CD14-positive monocyte (primary cell): ENCODE results near the gene UBXN1. TPM values are rescaled to one million over a fixed set of nuclear protein-coding genes. Genes with fewer than 3 reads are reported as not detected.
A peak's percentile ranks its signal among the peaks of the same experiment; 100 is the strongest.

Experiments used
- DNase-seq, 3 donors: peaks; one replicate each; pipeline ENCODE4 v3.0.0-alpha.2; 2011 to 2022
- H2AFZ ChIP-seq: 2 replicates; pipeline ENCODE4 v1.6.0; 2012; ENCODE audit warnings: mild to moderate bottlenecking, low read depth, low read length, inconsistent platforms; ENCODE audit not compliant: insufficient read depth, poor library complexity, severe bottlenecking
- H3K27ac ChIP-seq, 2 donors: 1 replicate in 1 of 2; 2 replicates in 1 of 2; pipeline ENCODE4 v1.5.1; 2012 to 2013; ENCODE audit warnings: low read length in 2 of 2, control low read depth in 1 of 2, inconsistent platforms in 1 of 2, low read depth in 1 of 2, mild to moderate bottlenecking in 1 of 2
- H3K27me3 ChIP-seq, 2 donors: one replicate each; pipeline versions ENCODE4 v1.6.0 to v1.6.1; 2011 to 2013; ENCODE audit warnings: low read length in 2 of 2; ENCODE audit not compliant: control insufficient read depth in 2 of 2, insufficient read depth in 2 of 2
- H3K36me3 ChIP-seq, 2 donors: replicated peaks in 1 of 2; 1 replicate in 1 of 2; 2 replicates in 1 of 2; pipeline versions ENCODE4 v1.5.1 to v1.6.1; 2012 to 2013; ENCODE audit warnings: low read length in 2 of 2, control low read depth in 1 of 2, inconsistent platforms in 1 of 2, mild to moderate bottlenecking in 1 of 2; ENCODE audit not compliant: insufficient read depth in 2 of 2, control insufficient read depth in 1 of 2
- H3K4me1 ChIP-seq, 2 donors: 1 replicate in 1 of 2; 2 replicates in 1 of 2; pipeline versions ENCODE4 v1.5.1 to v1.6.1; 2012 to 2013; ENCODE audit warnings: low read length in 2 of 2, control low read depth in 1 of 2, inconsistent platforms in 1 of 2, mild to moderate bottlenecking in 1 of 2, moderate library complexity in 1 of 2; ENCODE audit not compliant: insufficient read depth in 2 of 2, control insufficient read depth in 1 of 2
- H3K4me2 ChIP-seq: replicated peaks from 2 replicates; pipeline ENCODE3; 2012; ENCODE audit warnings: low read length, moderate library complexity, mild to moderate bottlenecking; ENCODE audit not compliant: poor library complexity, severe bottlenecking; ENCODE audit errors: extremely low read depth
- H3K4me3 ChIP-seq, 3 experiments: fragments of 200-600 bp in 1 of 3; sonication (generic) in 1 of 3; replicated peaks in 1 of 3; 1 replicate in 2 of 3; 2 replicates in 1 of 3; pipeline ENCODE4 v1.5.1; 2011 to 2013; ENCODE audit warnings: low read length in 3 of 3, mild to moderate bottlenecking in 3 of 3, control low read depth in 2 of 3, low read depth in 2 of 3, inconsistent platforms in 1 of 3, moderate library complexity in 1 of 3
- H3K79me2 ChIP-seq: 2 replicates; pipeline ENCODE4 v1.6.0; 2012; ENCODE audit warnings: mild to moderate bottlenecking, control low read depth, inconsistent platforms, low read length, moderate library complexity; ENCODE audit not compliant: insufficient read depth
- H3K9ac ChIP-seq: 2 replicates; pipeline ENCODE4 v1.6.0; 2017; ENCODE audit warnings: low read length, mild to moderate bottlenecking; ENCODE audit not compliant: insufficient read depth, poor library complexity, severe bottlenecking
- H3K9me3 ChIP-seq, 2 donors: replicated peaks in 1 of 2; 1 replicate in 1 of 2; 2 replicates in 1 of 2; pipeline versions ENCODE4 v1.5.1 to v1.6.1; 2012 to 2013; ENCODE audit warnings: low read length in 2 of 2, control low read depth in 1 of 2; ENCODE audit not compliant: control insufficient read depth in 1 of 2, insufficient read depth in 1 of 2
- H4K20me1 ChIP-seq: 2 replicates; pipeline ENCODE4 v1.6.0; 2012; ENCODE audit warnings: mild to moderate bottlenecking, low read length, control low read depth, moderate library complexity; ENCODE audit not compliant: insufficient read depth
- H3K27ac Mint-ChIP-seq, 7 donors: one replicate each; pipeline ENCODE4 v1.8.0; 2020; ENCODE audit warnings: mild to moderate bottlenecking in 7 of 7, mixed read lengths in 7 of 7, moderate library complexity in 6 of 7, inconsistent platforms in 2 of 7
- H3K27me3 Mint-ChIP-seq, 3 donors: one replicate each; pipeline ENCODE4 v1.8.0; 2021 to 2022; ENCODE audit warnings: low read depth in 3 of 3, mild to moderate bottlenecking in 3 of 3, mixed read lengths in 3 of 3, moderate library complexity in 3 of 3, inconsistent platforms in 1 of 3
- H3K36me3 Mint-ChIP-seq, 2 donors: one replicate each; pipeline ENCODE4 v1.8.0; 2020; ENCODE audit warnings: mixed read lengths in 2 of 2, inconsistent platforms in 1 of 2, mild to moderate bottlenecking in 1 of 2
- H3K4me1 Mint-ChIP-seq: one replicate; pipeline ENCODE4 v1.8.0; 2020; ENCODE audit warnings: mild to moderate bottlenecking, mixed read lengths
- H3K4me3 Mint-ChIP-seq, 2 donors: one replicate each; pipeline ENCODE4 v1.8.0; 2020; ENCODE audit warnings: mild to moderate bottlenecking in 2 of 2, mixed read lengths in 2 of 2, moderate library complexity in 1 of 2
- H3K9me3 Mint-ChIP-seq, 7 donors: one replicate each; pipeline ENCODE4 v1.8.0; 2020 to 2022; ENCODE audit warnings: mixed read lengths in 7 of 7, mild to moderate bottlenecking in 6 of 7, moderate library complexity in 6 of 7, inconsistent platforms in 2 of 7
- CTCF ChIP-seq: fragments of 200-600 bp; IDR thresholded peaks from one replicate; pipeline ENCODE4 v1.8.0; 2022; ENCODE audit warnings: antibody characterized with exemption, mild to moderate bottlenecking
- WGBS: methylation state at CpG from one replicate; pipeline ENCODE4 v1.1.5; 2013; ENCODE audit warnings: missing lambda C conversion rate; ENCODE audit not compliant: insufficient coverage; 5-methylcytosine and 5-hydroxymethylcytosine counted together
- intact Hi-C, 2 donors: fragments of 100-400 bp; cut with micrococcal nuclease; formaldehyde crosslinking; loops; one replicate each; pipeline versions ENCODE4 v1.15.0 to v1.15.1; 2023
- polyA plus RNA-seq, 3 donors: library from polyadenylated mRNA; depleted of rRNA in 1 of 3; unstranded in 2 of 3; stranded (reverse) in 1 of 3; fragments of 300-500 nt in 2 of 3; fragments of >200 nt in 1 of 3; fragmentation: Illumina TruSeq in 2 of 3; gene quantifications; 1 replicate in 2 of 3; 2 replicates in 1 of 3; pipeline ENCODE4 v1.2.3, GENCODE V29; 2012 to 2021

UBXN1 gene
- polyA plus RNA-seq, 3 donors = 93.9 to 147 (median 106) TPM

- no peak overlapping the region for H2AFZ ChIP-seq
- Mint-ChIP-seq H3K36me3 (peaks cover 14 to 37% of the 10 kb centered on the region in 2 donors), H3K27ac (peak overlapping the region in 2 of 7 donors; percentile 50 to 58), H3K4me3 (no peak overlapping the region), H3K4me1 (peaks cover 28% of the 10 kb centered on the region), H3K27me3 (peaks cover 0 to 4% (median 0%) of the 10 kb centered on the region in 3 donors), H3K9me3 (no peaks in the 10 kb centered on the region)
- TF ChIP-seq CTCF = no peak
- H3K36me3 ChIP-seq = peaks cover 21 to 36% of the 10 kb centered on the region in 2 donors
- H3K79me2 ChIP-seq = peaks cover 70% of the 10 kb centered on the region
- no peaks in the 10 kb centered on the region for H4K20me1 ChIP-seq
- H3K4me1 ChIP-seq = peaks cover 27 to 39% of the 10 kb centered on the region in 2 donors
- no peaks in the 10 kb centered on the region for H3K27me3 ChIP-seq
- WGBS = 96% methylated on average over 21 of the region's 24 CpGs
- intact Hi-C loops = loop anchor here in 1 of 2 donors (5.0 kb wide), 1 partner anchor 46 kb away; the partner anchor contains the start of gene MTA2
- H3K4me2 ChIP-seq = no peak overlapping the region
- no peaks in the 10 kb centered on the region for H3K9me3 ChIP-seq
- H3K27ac ChIP-seq = peak overlapping the region in 1 of 2 donors; percentile 82
- no peak for DNase-seq
- H3K4me3 ChIP-seq = no peak overlapping the region
- no peak overlapping the region for H3K9ac ChIP-seq
These were observed 30.5 kb downstream of the UBXN1 start for GRCh38 chr11:62648185-62648966.

- peak overlapping the region in 3 of 7 donors; percentile 11 to 66 (median 58) for H3K27ac Mint-ChIP-seq
- H3K4me3 Mint-ChIP-seq = no peak overlapping the region
- intact Hi-C loops = loop anchor here in 1 of 2 donors (5.0 kb wide), 1 partner anchor 45 kb away; the partner anchor contains the start of gene MTA2
- peaks cover 17 to 38% of the 10 kb centered on the region in 2 donors for H3K36me3 Mint-ChIP-seq
- Histone ChIP-seq H3K27ac (peak overlapping the region in 1 of 2 donors; percentile 82), H3K36me3 (peaks cover 24 to 43% of the 10 kb centered on the region in 2 donors), H3K79me2 (peaks cover 72% of the 10 kb centered on the region), H4K20me1 (no peaks in the 10 kb centered on the region), H3K9me3 (no peaks in the 10 kb centered on the region), H3K4me2 (no peak overlapping the region), H3K9ac (no peak overlapping the region), H3K4me1 (peaks cover 26 to 36% of the 10 kb centered on the region in 2 donors), H3K27me3 (no peaks in the 10 kb centered on the region), H3K4me3 (no peak overlapping the region), H2AFZ (no peak overlapping the region)
- H3K4me1 Mint-ChIP-seq = peaks cover 27% of the 10 kb centered on the region
- TF ChIP-seq CTCF = no peak
- DNase-seq = no peak
- 95% methylated on average over 5 of the region's 6 CpGs for WGBS
- H3K27me3 Mint-ChIP-seq = peaks cover 0 to 4% (median 0%) of the 10 kb centered on the region in 3 donors
- H3K9me3 Mint-ChIP-seq = no peaks in the 10 kb centered on the region
These were observed 31.3 kb downstream of the UBXN1 start for GRCh38 chr11:62647609-62648005.
